HUES6 (cell line): ENCODE data around the gene PANK4.

ENCODE experiments used
- H3K27ac ChIP-seq: 2 replicates; pipeline ENCODE4 v1.7.0; 2013; ENCODE audit warnings: low read depth, mild to moderate bottlenecking, low read length, inconsistent platforms
- H3K27me3 ChIP-seq: 2 replicates; pipeline ENCODE4 v1.6.1; 2013; ENCODE audit warnings: low read length; ENCODE audit not compliant: control insufficient read depth, insufficient read depth
- H3K36me3 ChIP-seq: 2 replicates; pipeline ENCODE4 v1.6.1; 2013; ENCODE audit warnings: low read length; ENCODE audit not compliant: control insufficient read depth, insufficient read depth
- H3K4me1 ChIP-seq: 2 replicates; pipeline ENCODE4 v1.6.1; 2013; ENCODE audit warnings: low read length; ENCODE audit not compliant: control insufficient read depth, insufficient read depth
- H3K4me3 ChIP-seq: 2 replicates; pipeline ENCODE4 v1.5.1; 2013; ENCODE audit warnings: low read depth, low read length
- H3K9ac ChIP-seq: one replicate; pipeline ENCODE4 v1.6.1; 2013; ENCODE audit warnings: mild to moderate bottlenecking, low read length
- H3K9me3 ChIP-seq: 2 replicates; pipeline ENCODE4 v1.6.1; 2013; ENCODE audit warnings: low read depth, low read length; ENCODE audit not compliant: control insufficient read depth, insufficient read depth

Gene PANK4

DNA sequence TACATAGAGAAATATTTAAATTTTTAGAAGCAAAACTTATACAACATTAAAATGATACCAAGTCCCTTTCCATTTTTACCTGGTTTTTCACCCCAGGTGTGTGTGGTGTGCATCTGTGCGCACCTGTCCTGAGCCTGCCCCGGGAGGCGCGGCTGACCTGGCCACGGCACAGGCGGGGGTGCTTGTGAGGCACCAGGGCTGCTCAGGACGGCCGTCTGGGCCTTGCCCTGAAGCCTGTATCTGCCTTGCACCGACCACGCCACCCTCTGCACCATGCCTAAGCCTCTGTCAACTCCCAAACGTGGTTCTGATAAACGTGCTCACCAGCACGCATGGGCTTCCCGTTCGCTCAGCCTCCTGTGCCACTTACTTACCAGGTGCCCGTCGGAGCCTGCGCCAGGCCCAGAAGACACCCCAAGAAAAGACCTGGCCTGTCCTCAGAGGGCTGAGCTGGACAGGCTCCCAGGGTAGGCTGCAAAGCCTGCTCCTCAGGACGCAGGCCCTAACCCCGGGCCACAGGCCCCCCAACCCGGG lies 20.9 kb downstream of the PANK4 start:
- Histone ChIP-seq H3K9ac (no peak overlapping the region), H3K4me3 (no peak overlapping the region), H3K27me3 (no peaks in the 10 kb centered on the region), H3K9me3 (no peaks in the 10 kb centered on the region), H3K36me3 (peaks cover 27% of the 10 kb centered on the region), H3K27ac (no peak overlapping the region), H3K4me1 (no peaks in the 10 kb centered on the region)

DNA sequence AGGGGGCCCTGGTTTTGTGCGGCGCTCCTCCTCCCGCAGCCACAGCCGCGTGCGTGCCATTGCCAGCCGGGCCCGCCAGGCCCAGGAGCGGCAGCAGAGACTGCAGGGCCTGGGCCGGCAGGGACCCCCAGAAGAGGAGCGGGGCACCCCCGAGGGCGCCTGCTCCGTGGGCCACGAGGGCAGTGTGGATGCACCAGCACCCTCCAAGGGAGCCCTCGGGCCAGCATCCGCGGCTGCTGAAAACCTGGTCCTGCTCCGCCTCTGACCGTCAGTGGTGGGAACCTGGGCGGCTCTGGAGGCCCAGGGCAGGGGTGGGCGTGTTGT lies 21.5 kb downstream of the PANK4 start:
- no peak overlapping the region for H3K4me3 ChIP-seq
- no peak overlapping the region for H3K9ac ChIP-seq
- no peaks in the 10 kb centered on the region for H3K27me3 ChIP-seq
- no peak overlapping the region for H3K27ac ChIP-seq
- H3K36me3 ChIP-seq: peaks cover 21% of the 10 kb centered on the region
- H3K4me1 ChIP-seq: no peaks in the 10 kb centered on the region
- no peaks in the 10 kb centered on the region for H3K9me3 ChIP-seq

DNA sequence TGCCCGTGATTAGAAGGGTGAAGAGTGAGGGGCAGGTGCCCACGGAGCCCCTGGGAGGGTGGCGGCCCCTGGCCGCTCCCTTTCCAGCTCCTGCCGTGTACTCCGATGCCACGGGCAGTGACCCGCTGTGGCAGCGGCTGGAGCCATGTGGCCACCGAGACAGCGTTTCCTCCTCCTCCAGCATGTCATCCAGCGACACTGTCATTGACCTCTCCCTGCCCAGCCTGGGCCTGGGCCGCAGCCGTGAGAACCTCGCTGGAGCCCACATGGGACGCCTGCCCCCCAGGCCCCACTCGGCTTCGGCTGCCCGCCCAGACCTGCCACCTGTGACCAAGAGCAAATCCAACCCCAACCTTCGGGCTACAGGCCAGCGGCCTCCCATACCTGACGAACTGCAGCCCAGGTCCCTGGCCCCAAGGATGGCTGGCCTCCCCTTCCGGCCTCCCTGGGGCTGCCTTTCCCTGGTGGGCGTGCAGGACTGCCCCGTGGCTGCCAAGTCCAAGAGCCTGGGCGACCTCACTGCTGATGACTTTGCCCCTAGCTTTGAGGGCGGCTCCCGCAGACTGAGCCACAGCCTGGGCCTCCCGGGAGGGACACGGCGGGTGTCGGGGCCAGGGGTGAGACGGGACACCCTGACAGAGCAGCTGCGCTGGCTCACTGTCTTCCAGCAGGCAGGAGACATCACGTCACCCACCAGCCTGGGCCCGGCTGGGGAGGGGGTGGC lies 22.0 kb downstream of the PANK4 start:
- no peak overlapping the region for H3K4me3 ChIP-seq
- no peak overlapping the region for H3K9ac ChIP-seq
- no peak overlapping the region for H3K27ac ChIP-seq
- H3K36me3 ChIP-seq: peaks cover 16% of the 10 kb centered on the region
- H3K27me3 ChIP-seq: no peaks in the 10 kb centered on the region
- no peaks in the 10 kb centered on the region for H3K9me3 ChIP-seq
- no peaks in the 10 kb centered on the region for H3K4me1 ChIP-seq

DNA sequence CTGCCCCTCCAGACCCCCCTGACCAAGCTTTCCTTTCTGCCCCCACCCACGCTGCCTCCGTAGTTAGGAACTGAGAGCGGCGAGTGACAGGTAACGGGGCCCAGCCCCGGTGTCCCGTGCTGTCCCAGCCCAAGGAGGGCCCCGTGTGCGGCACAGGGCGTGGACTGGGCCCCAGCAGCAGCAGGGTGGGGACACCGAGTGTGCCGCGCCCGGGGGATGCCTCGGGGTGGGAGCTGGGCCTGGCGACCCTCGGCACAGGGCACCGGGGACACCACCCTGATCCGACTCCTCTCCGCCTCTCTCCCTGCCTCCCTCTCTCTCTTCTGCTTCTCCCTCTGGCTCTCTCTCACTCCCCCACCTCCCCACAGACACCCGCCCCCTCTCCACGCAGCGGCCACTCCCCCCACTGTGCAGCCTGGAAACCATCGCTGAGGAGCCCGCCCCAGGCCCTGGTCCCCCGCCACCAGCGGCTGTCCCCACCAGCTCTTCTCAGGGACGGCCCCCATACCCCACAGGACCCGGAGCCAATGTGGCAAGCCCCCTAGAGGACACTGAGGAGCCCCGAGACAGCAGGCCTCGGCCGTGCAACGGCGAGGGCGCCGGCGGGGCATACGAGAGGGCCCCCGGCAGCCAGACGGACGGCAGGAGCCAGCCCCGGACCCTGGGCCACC lies 22.7 kb downstream of the PANK4 start:
- no peaks in the 10 kb centered on the region for H3K27me3 ChIP-seq
- H3K9ac ChIP-seq: no peak overlapping the region
- H3K36me3 ChIP-seq: peaks cover 9% of the 10 kb centered on the region
- H3K4me1 ChIP-seq: no peaks in the 10 kb centered on the region
- no peaks in the 10 kb centered on the region for H3K9me3 ChIP-seq
- H3K27ac ChIP-seq: no peak overlapping the region
- H3K4me3 ChIP-seq: no peak overlapping the region

DNA sequence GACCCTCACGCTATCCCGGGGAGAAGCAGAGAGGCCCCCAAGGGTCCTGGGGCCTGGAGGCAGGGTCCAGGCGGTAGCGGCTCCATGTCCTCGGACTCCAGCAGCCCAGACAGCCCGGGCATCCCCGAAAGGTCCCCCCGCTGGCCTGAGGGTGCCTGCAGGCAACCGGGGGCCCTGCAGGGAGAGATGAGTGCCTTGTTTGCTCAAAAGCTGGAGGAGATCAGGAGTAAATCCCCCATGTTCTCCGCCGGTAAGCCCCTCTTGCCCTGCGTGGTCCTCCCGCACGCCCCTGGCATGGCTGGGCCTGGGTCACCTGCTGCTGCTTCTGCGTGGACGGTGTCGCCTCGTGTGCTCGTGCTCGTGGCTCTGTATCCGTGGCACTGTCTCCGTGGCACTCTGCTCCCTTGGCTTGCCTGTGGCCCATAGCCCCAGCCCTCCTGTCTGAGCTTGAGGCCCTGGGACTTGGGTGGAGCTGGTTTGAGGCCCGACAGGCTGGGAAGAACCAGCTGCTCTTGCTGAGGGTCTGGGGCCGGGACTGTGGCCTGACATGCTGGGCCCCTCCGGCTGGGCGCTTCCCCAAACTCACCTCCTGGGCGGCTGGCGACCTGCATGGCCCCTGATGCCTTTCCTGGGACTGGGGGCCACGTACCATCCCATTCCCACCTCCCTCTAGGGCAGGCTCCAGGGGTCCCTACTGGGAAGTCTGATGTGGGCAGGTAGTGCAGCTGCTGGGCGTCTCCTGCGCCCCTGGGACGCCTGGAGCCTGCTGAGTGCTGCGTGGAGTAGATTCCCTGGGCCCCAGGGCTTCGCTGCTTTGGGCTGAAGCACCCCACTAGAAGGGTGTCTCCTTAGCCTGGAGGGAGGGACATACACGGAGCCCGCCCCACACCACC lies 23.5 kb downstream of the PANK4 start:
- no peaks in the 10 kb centered on the region for H3K9me3 ChIP-seq
- no peak overlapping the region for H3K4me3 ChIP-seq
- no peak overlapping the region for H3K27ac ChIP-seq
- no peak overlapping the region for H3K9ac ChIP-seq
- no peaks in the 10 kb centered on the region for H3K27me3 ChIP-seq
- H3K4me1 ChIP-seq: no peaks in the 10 kb centered on the region
- H3K36me3 ChIP-seq: peaks cover 3% of the 10 kb centered on the region

DNA sequence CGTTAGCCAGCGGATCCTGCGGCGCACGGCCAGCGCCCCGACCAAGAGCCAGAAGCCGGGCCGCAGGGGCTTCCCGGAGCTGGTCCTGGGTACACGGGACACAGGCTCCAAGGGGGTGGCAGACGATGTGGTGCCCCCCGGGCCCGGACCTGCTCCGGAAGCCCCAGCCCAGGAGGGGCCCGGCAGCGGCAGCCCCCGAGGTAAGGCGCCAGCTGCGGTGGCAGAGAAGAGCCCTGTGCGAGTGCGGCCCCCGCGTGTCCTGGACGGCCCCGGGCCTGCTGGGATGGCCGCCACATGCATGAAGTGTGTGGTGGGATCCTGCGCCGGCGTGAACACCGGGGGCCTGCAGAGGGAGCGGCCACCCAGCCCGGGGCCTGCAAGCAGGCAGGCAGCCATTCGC lies 24.2 kb downstream of the PANK4 start:
- Histone ChIP-seq H3K9me3 (no peaks in the 10 kb centered on the region), H3K27ac (no peak overlapping the region), H3K4me1 (no peaks in the 10 kb centered on the region), H3K36me3 (no peaks in the 10 kb centered on the region), H3K27me3 (peaks cover 3% of the 10 kb centered on the region; the same call in 1 of the 2 replicates), H3K4me3 (no peak overlapping the region), H3K9ac (no peak overlapping the region)

DNA sequence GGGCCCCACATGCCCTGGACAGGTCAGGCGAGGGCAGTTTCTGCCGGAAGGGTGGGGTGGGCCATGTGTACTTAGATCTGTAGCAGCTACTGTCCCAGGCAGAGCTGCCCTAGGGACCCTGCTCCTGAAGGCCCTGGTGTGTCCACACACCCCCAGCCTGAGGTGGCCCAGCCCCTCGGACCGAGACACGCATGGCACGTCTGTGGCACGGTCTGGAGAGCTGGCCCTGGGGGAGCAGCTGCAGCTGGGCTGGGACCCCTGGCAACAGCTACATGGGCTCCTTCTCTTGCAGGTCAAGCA lies 24.6 kb downstream of the PANK4 start:
- no peak overlapping the region for H3K27ac ChIP-seq

DNA sequence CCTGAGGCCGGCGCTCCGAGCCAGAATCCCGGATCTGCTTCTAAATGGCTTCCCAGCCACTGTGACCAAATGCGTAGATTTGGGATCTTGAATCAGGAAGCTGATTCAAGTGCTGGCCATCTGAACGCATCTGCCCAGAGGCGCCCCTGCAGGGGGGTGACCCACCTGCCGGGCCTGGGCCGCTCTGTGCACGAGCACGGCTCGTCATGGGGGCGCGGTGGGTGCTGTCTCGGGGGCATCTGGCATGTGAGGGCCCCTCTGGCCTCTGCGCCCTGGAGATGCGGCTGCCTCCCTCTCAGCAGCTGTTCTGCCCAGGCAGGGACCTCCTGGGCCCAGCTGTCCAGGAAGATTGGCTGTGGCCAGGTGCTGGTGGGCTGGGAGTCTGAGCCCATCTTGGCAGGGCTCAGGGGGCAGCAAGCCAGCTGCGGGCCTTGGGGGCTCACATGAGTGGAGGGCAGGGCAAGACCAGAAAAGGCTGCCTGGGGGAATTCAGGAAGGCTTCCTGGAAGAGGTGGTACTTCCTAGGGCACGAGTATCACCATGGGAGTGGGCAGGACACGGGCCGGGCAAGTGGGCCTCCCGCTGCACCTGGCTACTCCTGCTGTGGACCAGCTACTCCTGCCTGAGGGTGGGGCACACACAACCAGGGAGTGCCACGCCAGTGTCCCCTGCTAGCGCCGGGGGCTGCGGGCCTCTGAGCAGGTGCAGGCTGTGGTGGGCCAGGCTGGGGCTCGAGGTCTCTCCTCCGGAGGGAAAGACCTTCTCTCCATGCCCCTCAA lies 25.2 kb downstream of the PANK4 start:
- Histone ChIP-seq H3K9ac (no peak overlapping the region), H3K36me3 (no peaks in the 10 kb centered on the region), H3K4me3 (no peak overlapping the region), H3K4me1 (no peaks in the 10 kb centered on the region), H3K9me3 (no peaks in the 10 kb centered on the region), H3K27me3 (peaks cover 4% of the 10 kb centered on the region; the same call in 1 of the 2 replicates), H3K27ac (no peak overlapping the region)

More for the DNA sequence above, 24.6 kb downstream of the PANK4 start:
- H3K9me3 ChIP-seq: no peaks in the 10 kb centered on the region
- H3K27me3 ChIP-seq: peaks cover 4% of the 10 kb centered on the region; the same call in 1 of the 2 replicates
- no peaks in the 10 kb centered on the region for H3K36me3 ChIP-seq
- H3K4me3 ChIP-seq: no peak overlapping the region
- no peaks in the 10 kb centered on the region for H3K4me1 ChIP-seq
- no peak overlapping the region for H3K9ac ChIP-seq

DNA sequence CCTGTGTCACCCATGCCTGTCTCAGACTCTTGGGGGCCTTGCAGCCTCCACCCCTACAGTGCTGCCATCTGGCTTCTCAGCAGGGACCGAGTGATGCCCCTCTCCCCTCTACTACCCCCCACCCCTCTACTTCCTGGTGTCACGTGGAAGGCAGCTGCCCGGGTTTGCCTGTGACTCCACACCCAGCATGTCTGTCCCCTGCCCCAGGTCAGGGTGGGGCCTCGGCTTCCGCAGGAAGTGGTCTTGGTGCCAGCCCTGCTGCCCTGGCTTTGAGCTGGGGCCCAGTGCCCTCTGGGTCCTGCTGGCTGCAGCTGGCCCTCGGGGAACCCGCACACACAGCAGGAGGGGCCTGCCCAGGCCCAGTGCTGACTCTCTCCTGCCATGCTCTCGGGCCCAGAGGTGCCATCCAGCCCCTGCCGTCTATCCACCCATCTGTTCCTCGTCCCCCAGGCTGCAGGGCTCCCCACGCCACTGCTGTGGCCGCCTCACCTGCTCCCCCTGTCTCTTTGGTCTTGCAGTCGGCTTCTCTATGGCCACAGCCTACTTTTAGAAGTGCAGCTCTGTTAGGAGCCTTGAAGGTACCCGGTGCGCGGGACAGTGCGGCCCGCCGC lies 26.3 kb downstream of the PANK4 start:
- Histone ChIP-seq H3K27ac (no peak overlapping the region), H3K36me3 (no peaks in the 10 kb centered on the region), H3K27me3 (peaks cover 4% of the 10 kb centered on the region; the same call in 1 of the 2 replicates), H3K9me3 (no peaks in the 10 kb centered on the region), H3K4me3 (no peak overlapping the region), H3K4me1 (no peaks in the 10 kb centered on the region), H3K9ac (no peak overlapping the region)

DNA sequence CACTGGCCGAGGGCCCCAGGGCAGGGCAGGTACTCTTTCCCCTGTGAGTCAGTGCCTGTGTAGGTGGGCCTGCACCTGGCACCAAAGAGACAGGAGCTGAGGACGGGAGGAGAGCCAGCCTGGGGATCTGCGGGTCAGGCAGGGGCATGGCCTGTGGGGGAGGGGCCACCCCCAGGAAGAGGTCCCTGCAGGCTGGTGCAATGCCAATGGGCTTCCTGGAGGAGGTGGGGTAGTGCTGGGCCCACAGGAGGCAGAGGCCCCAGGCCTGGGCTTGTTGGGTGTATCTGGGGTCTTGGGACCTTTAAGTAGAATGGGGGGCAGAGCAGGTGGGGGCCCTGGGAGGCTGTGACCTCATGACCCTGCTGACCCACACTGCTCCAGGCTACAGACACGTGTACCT lies 27.1 kb downstream of the PANK4 start:
- peaks cover 4% of the 10 kb centered on the region; the same call in 1 of the 2 replicates for H3K27me3 ChIP-seq
- no peaks in the 10 kb centered on the region for H3K36me3 ChIP-seq
- H3K27ac ChIP-seq: no peak overlapping the region
- no peak overlapping the region for H3K4me3 ChIP-seq
- H3K4me1 ChIP-seq: no peaks in the 10 kb centered on the region
- no peak overlapping the region for H3K9ac ChIP-seq
- H3K9me3 ChIP-seq: no peaks in the 10 kb centered on the region
